ENCODE data around the gene SNX27.

The SNX27 gene

DNA sequence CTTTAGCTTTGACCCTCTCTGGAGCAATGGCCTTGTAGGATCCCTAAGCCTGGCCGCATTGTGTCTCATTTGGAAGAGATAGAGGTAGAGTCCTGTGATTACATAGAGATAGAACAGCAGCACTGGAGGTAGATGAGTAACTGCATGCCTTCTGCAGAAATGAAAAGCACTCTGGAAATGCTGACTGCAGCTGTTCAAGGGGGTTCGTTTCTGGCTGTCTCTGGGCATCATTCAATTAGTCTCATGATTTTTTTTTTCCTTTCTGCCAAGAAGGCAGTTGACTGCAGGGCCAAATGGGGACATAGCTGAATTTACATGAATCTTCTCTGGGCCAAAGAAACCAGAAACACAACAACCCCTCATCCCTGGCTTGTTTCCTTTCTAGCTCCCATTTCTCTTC lies 28.1 kb upstream of the SNX27 start:
- WGBS, 2 donors (ENCODE audit: extremely low coverage in 2 of 2, insufficient read length in 2 of 2, insufficient replicate concordance in 1 of 2), result no CpG with 5 or more reads among the region's 2 CpGs
- Histone ChIP-seq H2BK120ac (ENCODE audit: low read depth, low read length) (no peak overlapping the region), H3K4ac (ENCODE audit: low read length) (no peak overlapping the region), H2AK5ac (ENCODE audit: low read depth, low read length) (no peak overlapping the region), H2AFZ (ENCODE audit: low read length) (no peak overlapping the region), H3K4me3 (ENCODE audit: low read length in 2 of 2) (no peak overlapping the region), H4K8ac (ENCODE audit: low read depth, low read length) (no peak overlapping the region), H3K18ac (ENCODE audit: low read length) (no peak overlapping the region), H3K79me1 (ENCODE audit: low read depth, low read length) (no peaks in the 10 kb centered on the region), H2BK5ac (ENCODE audit: low read length) (no peak overlapping the region), H3K36me3 (replicated peaks in 1 of 2; ENCODE audit: control insufficient read depth in 2 of 2, insufficient read depth in 2 of 2, low read length in 2 of 2) (peaks cover 13 to 45% of the 10 kb centered on the region in 2 donors), H3K27me3 (ENCODE audit: control insufficient read depth in 3 of 3, insufficient read depth in 3 of 3, low read depth in 1 of 3, low read length in 3 of 3) (no peaks in the 10 kb centered on the region), H4K91ac (ENCODE audit: low read depth, low read length, poor library complexity) (no peak overlapping the region), H3K14ac (ENCODE audit: low read length) (no peak overlapping the region), H3K9ac (ENCODE audit: low read depth, low read length, poor library complexity) (no peak overlapping the region), H3K9me3 (replicated peaks in 1 of 2; ENCODE audit: control insufficient read depth in 2 of 2, insufficient read depth in 1 of 2, low read depth in 1 of 2, low read length in 2 of 2) (no peaks in the 10 kb centered on the region), H3K4me2 (ENCODE audit: insufficient read depth, low read length, poor library complexity, severe bottlenecking) (no peak overlapping the region), H3K4me1 (ENCODE audit: control insufficient read depth in 2 of 2, insufficient read depth in 1 of 2, low read depth in 1 of 2, low read length in 2 of 2) (peaks cover 0 to 3% of the 10 kb centered on the region in 2 donors), H2BK12ac (ENCODE audit: low read length) (no peak overlapping the region), H3K23ac (ENCODE audit: low read depth, low read length, poor library complexity) (no peak overlapping the region), H2BK15ac (ENCODE audit: low read length) (no peak overlapping the region), H3K27ac (replicated peaks; ENCODE audit: low read length) (no peak overlapping the region)
- DNase-seq (ENCODE audit: low spot score), result no peak

DNA sequence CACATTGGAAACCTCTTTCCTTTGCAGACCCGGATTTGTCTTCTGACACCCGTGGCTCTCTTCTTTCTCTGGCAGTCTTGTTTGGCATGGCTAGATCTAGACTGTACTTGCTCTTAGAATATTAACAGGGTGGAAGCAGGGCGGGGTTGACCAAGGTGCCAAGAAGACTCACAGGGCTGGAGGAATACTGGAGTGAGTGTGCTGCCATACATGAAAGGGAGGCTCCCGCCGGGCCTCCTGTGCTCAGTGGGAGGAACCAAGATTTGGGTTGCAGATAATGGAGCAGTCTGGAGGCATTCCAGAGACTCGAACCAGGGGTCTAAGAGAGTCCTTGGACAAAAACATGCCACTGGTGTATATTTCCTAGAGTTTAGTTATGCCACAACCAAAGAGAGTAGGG lies 27.6 kb upstream of the SNX27 start:
- Histone ChIP-seq H3K27me3 (ENCODE audit: control insufficient read depth in 3 of 3, insufficient read depth in 3 of 3, low read depth in 1 of 3, low read length in 3 of 3) (no peaks in the 10 kb centered on the region), H2BK15ac (ENCODE audit: low read length) (no peak overlapping the region), H3K23ac (ENCODE audit: low read depth, low read length, poor library complexity) (no peak overlapping the region), H3K9ac (ENCODE audit: low read depth, low read length, poor library complexity) (no peak overlapping the region), H3K18ac (ENCODE audit: low read length) (no peak overlapping the region), H3K4ac (ENCODE audit: low read length) (no peak overlapping the region), H3K4me3 (ENCODE audit: low read length in 2 of 2) (no peak overlapping the region), H3K9me3 (replicated peaks in 1 of 2; ENCODE audit: control insufficient read depth in 2 of 2, insufficient read depth in 1 of 2, low read depth in 1 of 2, low read length in 2 of 2) (no peaks in the 10 kb centered on the region), H3K14ac (ENCODE audit: low read length) (no peak overlapping the region), H3K27ac (replicated peaks; ENCODE audit: low read length) (no peak overlapping the region), H2BK12ac (ENCODE audit: low read length) (no peak overlapping the region), H3K4me1 (ENCODE audit: control insufficient read depth in 2 of 2, insufficient read depth in 1 of 2, low read depth in 1 of 2, low read length in 2 of 2) (peaks cover 0 to 3% of the 10 kb centered on the region in 2 donors), H2BK120ac (ENCODE audit: low read depth, low read length) (no peak overlapping the region), H2AK5ac (ENCODE audit: low read depth, low read length) (no peak overlapping the region), H2AFZ (ENCODE audit: low read length) (no peak overlapping the region), H3K36me3 (replicated peaks in 1 of 2; ENCODE audit: control insufficient read depth in 2 of 2, insufficient read depth in 2 of 2, low read length in 2 of 2) (peaks cover 11 to 40% of the 10 kb centered on the region in 2 donors), H3K79me1 (ENCODE audit: low read depth, low read length) (no peaks in the 10 kb centered on the region), H4K91ac (ENCODE audit: low read depth, low read length, poor library complexity) (no peak overlapping the region), H3K4me2 (ENCODE audit: insufficient read depth, low read length, poor library complexity, severe bottlenecking) (no peak overlapping the region), H2BK5ac (ENCODE audit: low read length) (no peak overlapping the region), H4K8ac (ENCODE audit: low read depth, low read length) (no peak overlapping the region)
- no CpG with 5 or more reads among the region's 6 CpGs for WGBS, 2 donors (ENCODE audit: extremely low coverage in 2 of 2, insufficient read length in 2 of 2, insufficient replicate concordance in 1 of 2)
- no peak for DNase-seq (ENCODE audit: low spot score)

DNA sequence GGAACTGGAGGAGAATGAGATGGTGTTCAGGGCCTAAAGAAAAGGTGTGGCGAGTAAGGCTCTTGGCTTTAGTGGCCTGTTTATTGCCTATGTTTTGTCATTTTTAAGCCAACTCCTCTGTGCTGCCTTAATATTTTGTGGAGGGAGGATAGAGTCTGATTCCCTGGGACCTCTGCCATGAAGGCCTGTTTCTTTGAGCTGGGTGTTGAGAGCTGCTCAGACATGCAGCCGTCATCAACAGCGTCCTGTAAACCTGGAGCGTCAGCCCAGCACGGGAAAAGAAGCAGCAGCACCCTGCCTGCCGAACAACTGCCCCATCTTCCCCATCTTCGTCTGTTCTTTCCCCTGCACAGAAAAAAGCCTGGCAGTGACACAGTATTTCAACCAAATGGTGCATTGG lies 27.1 kb upstream of the SNX27 start:
- Histone ChIP-seq H3K79me1 (ENCODE audit: low read depth, low read length) (no peaks in the 10 kb centered on the region), H4K8ac (ENCODE audit: low read depth, low read length) (no peak overlapping the region), H3K4me1 (ENCODE audit: control insufficient read depth in 2 of 2, insufficient read depth in 1 of 2, low read depth in 1 of 2, low read length in 2 of 2) (peaks cover 0 to 3% of the 10 kb centered on the region in 2 donors), H2BK15ac (ENCODE audit: low read length) (no peak overlapping the region), H2AK5ac (ENCODE audit: low read depth, low read length) (no peak overlapping the region), H3K4ac (ENCODE audit: low read length) (no peak overlapping the region), H3K27ac (replicated peaks; ENCODE audit: low read length) (no peak overlapping the region), H3K9me3 (replicated peaks in 1 of 2; ENCODE audit: control insufficient read depth in 2 of 2, insufficient read depth in 1 of 2, low read depth in 1 of 2, low read length in 2 of 2) (no peaks in the 10 kb centered on the region), H2BK5ac (ENCODE audit: low read length) (no peak overlapping the region), H2BK12ac (ENCODE audit: low read length) (no peak overlapping the region), H3K23ac (ENCODE audit: low read depth, low read length, poor library complexity) (no peak overlapping the region), H3K14ac (ENCODE audit: low read length) (no peak overlapping the region), H3K36me3 (replicated peaks in 1 of 2; ENCODE audit: control insufficient read depth in 2 of 2, insufficient read depth in 2 of 2, low read length in 2 of 2) (peaks cover 7 to 35% of the 10 kb centered on the region in 2 donors), H4K91ac (ENCODE audit: low read depth, low read length, poor library complexity) (no peak overlapping the region), H3K27me3 (ENCODE audit: control insufficient read depth in 3 of 3, insufficient read depth in 3 of 3, low read depth in 1 of 3, low read length in 3 of 3) (no peaks in the 10 kb centered on the region), H2BK120ac (ENCODE audit: low read depth, low read length) (no peak overlapping the region), H2AFZ (ENCODE audit: low read length) (no peak overlapping the region), H3K18ac (ENCODE audit: low read length) (no peak overlapping the region), H3K9ac (ENCODE audit: low read depth, low read length, poor library complexity) (no peak overlapping the region), H3K4me3 (ENCODE audit: low read length in 2 of 2) (no peak overlapping the region), H3K4me2 (ENCODE audit: insufficient read depth, low read length, poor library complexity, severe bottlenecking) (no peak overlapping the region)
- no CpG with 5 or more reads among the region's 7 CpGs for WGBS, 2 donors (ENCODE audit: extremely low coverage in 2 of 2, insufficient read length in 2 of 2, insufficient replicate concordance in 1 of 2)
- DNase-seq (ENCODE audit: low spot score), result no peak

DNA sequence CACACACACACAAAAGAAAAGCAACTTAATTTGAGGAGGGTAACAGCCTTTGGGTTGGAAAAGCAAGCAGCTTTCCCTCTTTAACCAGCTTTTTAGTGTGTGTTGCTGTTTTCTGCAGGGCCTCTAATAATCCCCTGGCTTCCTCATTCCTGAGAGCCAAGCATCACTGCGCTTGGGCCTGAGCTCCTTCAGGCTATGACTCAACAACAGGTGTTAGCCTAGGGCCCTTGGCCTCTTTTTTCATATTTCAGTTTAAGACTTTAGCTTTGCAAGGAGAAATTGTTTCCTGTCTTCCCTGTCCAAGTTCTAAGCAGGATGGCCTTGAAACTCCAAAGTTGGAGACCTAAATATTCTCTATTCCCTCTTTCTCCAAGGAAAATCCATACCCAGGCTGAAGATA lies 26.2 kb upstream of the SNX27 start:
- H2BK15ac ChIP-seq (ENCODE audit: low read length), result no peak overlapping the region
- H3K18ac ChIP-seq (ENCODE audit: low read length), result no peak overlapping the region
- no peak overlapping the region for H3K4ac ChIP-seq (ENCODE audit: low read length)
- no peaks in the 10 kb centered on the region for H3K27me3 ChIP-seq (ENCODE audit: control insufficient read depth in 3 of 3, insufficient read depth in 3 of 3, low read depth in 1 of 3, low read length in 3 of 3)
- no peak for DNase-seq (ENCODE audit: low spot score)
- H3K4me3 ChIP-seq (ENCODE audit: low read length in 2 of 2), result no peak overlapping the region
- no peak overlapping the region for H2BK120ac ChIP-seq (ENCODE audit: low read depth, low read length)
- no peak overlapping the region for H3K14ac ChIP-seq (ENCODE audit: low read length)
- WGBS, 2 donors (ENCODE audit: extremely low coverage in 2 of 2, insufficient read length in 2 of 2, insufficient replicate concordance in 1 of 2), result no CpG with 5 or more reads among the region's 1 CpG
- H2BK12ac ChIP-seq (ENCODE audit: low read length), result no peak overlapping the region
- no peak overlapping the region for H4K91ac ChIP-seq (ENCODE audit: low read depth, low read length, poor library complexity)
- H3K9me3 ChIP-seq (replicated peaks in 1 of 2; ENCODE audit: control insufficient read depth in 2 of 2, insufficient read depth in 1 of 2, low read depth in 1 of 2, low read length in 2 of 2), result no peaks in the 10 kb centered on the region
- no peak overlapping the region for H3K23ac ChIP-seq (ENCODE audit: low read depth, low read length, poor library complexity)
- no peak overlapping the region for H4K8ac ChIP-seq (ENCODE audit: low read depth, low read length)
- H2AFZ ChIP-seq (ENCODE audit: low read length), result no peak overlapping the region
- no peak overlapping the region for H3K9ac ChIP-seq (ENCODE audit: low read depth, low read length, poor library complexity)
- no peak overlapping the region for H2BK5ac ChIP-seq (ENCODE audit: low read length)
- no peak overlapping the region for H3K4me2 ChIP-seq (ENCODE audit: insufficient read depth, low read length, poor library complexity, severe bottlenecking)
- H3K27ac ChIP-seq (replicated peaks; ENCODE audit: low read length), result no peak overlapping the region
- H2AK5ac ChIP-seq (ENCODE audit: low read depth, low read length), result no peak overlapping the region
- no peaks in the 10 kb centered on the region for H3K79me1 ChIP-seq (ENCODE audit: low read depth, low read length)
- peaks cover 4 to 29% of the 10 kb centered on the region in 2 donors for H3K36me3 ChIP-seq (replicated peaks in 1 of 2; ENCODE audit: control insufficient read depth in 2 of 2, insufficient read depth in 2 of 2, low read length in 2 of 2)
- H3K4me1 ChIP-seq (ENCODE audit: control insufficient read depth in 2 of 2, insufficient read depth in 1 of 2, low read depth in 1 of 2, low read length in 2 of 2), result peaks cover 0 to 3% of the 10 kb centered on the region in 2 donors

Data from neuronal stem cell (in vitro differentiated cells).